Bronchial epithelial cell (primary cell): ENCODE measurements around the gene NOL4L. TPM values are rescaled to one million over a fixed set of nuclear protein-coding genes. Genes with fewer than 3 reads are reported as not detected.

Experiments
- DNase-seq: peaks from one replicate; pipeline ENCODE4 v3.0.0-alpha.2; 2010; ENCODE audit warnings: low read depth
- FAIRE-seq: peaks from 2 replicates; lab custom pipeline; 2011; peaks lifted over from hg19 to GRCh38; lab: Jason Lieb, UNC
- H3K27me3 ChIP-seq: 2 replicates; pipeline ENCODE4 v1.5.1; 2011; ENCODE audit warnings: low read length; ENCODE audit not compliant: control insufficient read depth, insufficient read depth
- H3K36me3 ChIP-seq: 2 replicates; pipeline ENCODE4 v1.5.1; 2011; ENCODE audit warnings: low read length; ENCODE audit not compliant: control insufficient read depth, insufficient read depth
- H3K4me3 ChIP-seq: 2 replicates; pipeline ENCODE4 v1.5.1; 2011; ENCODE audit warnings: mild to moderate bottlenecking, low read depth, low read length, control low read depth
- total RNA-seq: library from RNA; depleted of rRNA; stranded (reverse); fragments of >200 nt; gene quantifications from 2 replicates; pipeline ENCODE4 v1.2.1, GENCODE V29; 2014
- TF ChIP-seq, protein P1 (sequence below): IDR thresholded peaks from 2 replicates; pipeline ENCODE4 v1.5.1; 2011; ENCODE audit warnings: mild to moderate bottlenecking, moderate library complexity, low read length, control low read depth, inconsistent platforms; ENCODE audit not compliant: insufficient read depth, severe bottlenecking

NOL4L gene
- total RNA-seq, 1 donor from 2014 or later, result 1.8 TPM

DNA sequence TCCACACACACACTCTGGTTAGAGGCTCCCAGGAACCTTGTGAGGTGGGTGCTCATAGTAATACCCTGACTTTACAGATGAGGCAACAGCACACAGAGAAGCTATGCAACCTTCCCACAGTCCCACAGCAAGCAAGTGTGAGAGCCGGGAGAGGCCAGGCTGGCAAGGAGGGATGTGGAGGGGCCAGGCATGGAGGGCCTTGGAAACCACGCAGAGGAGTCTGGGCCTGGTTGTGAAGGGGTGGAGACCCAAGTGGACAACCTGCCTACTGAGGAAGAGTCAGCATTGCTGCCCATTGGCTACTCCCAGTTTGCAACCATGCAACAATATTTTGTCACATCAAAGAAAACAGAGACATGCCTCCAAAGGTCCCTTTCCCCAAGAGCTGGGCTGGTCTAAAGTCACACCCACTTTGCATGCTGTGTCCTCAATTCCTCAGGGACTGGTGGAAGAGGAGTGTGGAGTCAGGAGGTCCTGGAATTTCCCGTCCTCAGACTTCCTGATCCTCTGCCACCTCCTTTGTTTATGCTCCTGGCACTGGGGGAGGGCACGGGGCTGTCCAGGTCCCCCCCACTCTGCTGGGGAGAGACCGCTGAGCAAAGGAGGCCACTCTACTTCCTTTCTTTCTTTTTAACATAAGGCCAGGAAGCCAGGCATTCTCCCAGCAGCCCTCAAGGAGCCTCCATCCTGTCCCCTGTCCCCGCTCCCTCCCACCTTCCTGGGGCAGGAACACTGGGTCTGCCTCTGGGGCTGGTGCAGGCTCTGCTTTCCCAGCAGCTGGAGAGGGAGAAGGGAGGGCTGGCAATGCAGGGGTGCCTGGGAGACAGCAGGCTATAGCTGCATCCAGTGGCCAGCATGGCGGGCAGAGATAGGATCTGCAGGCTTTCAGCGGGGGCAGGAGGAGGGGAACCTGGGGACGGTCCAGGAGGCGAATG is 68.3 kb downstream of the NOL4L start:
- TF ChIP-seq, protein P1, sequence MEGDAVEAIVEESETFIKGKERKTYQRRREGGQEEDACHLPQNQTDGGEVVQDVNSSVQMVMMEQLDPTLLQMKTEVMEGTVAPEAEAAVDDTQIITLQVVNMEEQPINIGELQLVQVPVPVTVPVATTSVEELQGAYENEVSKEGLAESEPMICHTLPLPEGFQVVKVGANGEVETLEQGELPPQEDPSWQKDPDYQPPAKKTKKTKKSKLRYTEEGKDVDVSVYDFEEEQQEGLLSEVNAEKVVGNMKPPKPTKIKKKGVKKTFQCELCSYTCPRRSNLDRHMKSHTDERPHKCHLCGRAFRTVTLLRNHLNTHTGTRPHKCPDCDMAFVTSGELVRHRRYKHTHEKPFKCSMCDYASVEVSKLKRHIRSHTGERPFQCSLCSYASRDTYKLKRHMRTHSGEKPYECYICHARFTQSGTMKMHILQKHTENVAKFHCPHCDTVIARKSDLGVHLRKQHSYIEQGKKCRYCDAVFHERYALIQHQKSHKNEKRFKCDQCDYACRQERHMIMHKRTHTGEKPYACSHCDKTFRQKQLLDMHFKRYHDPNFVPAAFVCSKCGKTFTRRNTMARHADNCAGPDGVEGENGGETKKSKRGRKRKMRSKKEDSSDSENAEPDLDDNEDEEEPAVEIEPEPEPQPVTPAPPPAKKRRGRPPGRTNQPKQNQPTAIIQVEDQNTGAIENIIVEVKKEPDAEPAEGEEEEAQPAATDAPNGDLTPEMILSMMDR, result no peak
- DNase-seq, result no peak
- Histone ChIP-seq H3K36me3 (no peaks in the 10 kb centered on the region), H3K27me3 (peaks cover 2% of the 10 kb centered on the region), H3K4me3 (no peak overlapping the region)
- FAIRE-seq, result no peak

DNA sequence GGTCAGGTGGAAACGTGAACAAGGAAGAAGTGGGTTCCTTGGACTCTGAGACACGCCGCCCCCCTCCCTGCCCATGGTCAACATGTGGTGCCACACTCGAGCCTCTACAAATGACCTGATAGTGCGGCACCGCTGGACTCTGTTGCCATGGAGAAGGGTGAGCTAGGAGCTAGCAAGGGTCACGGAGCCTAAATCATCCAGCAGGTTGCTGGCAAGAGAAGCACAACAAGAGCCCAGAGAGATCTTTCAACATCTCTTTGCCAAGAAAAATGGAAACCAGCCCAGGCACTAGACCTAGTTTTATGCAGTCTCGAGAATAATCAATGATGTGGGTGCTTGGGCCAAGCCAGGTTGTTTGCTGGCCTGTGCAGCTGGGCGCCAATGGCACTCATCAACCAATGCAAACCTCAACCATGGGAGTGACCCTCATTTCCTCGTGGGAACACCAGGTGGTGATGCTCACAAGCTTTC is 69.5 kb downstream of the NOL4L start:
- no peak for FAIRE-seq
- Histone ChIP-seq H3K4me3 (no peak overlapping the region), H3K36me3 (no peaks in the 10 kb centered on the region), H3K27me3 (peaks cover 2% of the 10 kb centered on the region)
- DNase-seq, result no peak
- TF ChIP-seq, protein P1, result no peak

DNA sequence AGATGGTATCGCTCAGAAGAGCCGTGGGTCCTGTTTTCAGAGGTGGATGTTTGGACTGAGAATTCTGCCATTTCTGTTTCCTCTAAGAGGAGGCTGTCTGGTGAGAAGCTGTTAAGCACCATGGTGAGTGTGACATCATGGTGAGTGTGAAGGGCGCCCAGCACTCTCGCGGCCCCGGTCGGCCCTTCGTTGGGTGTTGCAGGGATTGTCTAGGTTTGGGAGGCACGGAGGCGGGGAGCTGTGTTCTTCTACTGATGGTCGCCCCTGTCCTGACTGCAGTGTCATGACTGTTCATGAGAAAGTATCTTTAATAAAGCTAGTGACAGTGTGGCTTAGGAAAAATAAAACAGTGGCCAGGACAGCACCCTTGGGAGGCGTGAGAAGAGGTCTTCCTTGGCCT is 70.4 kb downstream of the NOL4L start:
- TF ChIP-seq, protein P1, result no peak

DNA sequence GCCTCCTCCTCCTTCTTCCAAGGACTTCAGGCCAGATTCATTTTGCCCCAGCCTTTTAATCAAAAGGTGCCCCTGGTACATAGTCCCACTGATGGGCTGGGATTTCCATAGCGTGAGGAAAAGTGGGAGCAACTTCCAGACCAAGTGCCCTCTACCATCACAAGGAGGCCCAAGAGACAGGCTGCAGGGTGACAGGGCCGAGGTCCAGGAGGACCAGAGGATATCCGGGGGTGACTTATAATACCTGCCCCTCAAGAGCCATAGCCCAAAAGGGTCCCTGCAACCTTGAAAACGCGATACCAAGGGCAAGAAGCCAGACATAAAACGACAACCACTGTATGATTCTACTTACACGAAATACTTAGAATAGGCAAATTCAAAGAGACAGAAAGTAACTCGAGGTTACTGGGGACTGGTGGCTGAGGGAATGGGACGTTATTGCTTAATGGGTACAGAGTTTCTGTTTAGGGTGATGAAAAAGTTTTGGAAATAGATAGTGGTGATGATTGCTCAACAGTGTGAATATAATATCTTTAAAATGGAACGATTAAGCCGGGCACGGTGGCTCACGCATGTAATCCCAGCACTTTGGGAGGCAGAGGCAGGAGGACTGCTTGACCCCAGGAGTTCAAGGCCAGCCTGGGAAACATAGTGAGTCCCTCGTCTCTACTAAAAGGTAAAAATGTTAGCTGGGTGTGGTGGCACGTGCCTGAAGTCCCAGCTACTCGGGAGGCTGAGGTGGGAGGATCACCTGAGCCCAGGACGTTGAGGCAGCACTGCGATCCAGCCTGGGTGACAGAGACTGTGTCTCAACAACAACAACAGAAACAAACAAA is 71.9 kb downstream of the NOL4L start:
- DNase-seq (no peak), FAIRE-seq (no peak)
- peaks cover 2% of the 10 kb centered on the region for H3K27me3 ChIP-seq
- H3K36me3 ChIP-seq, result no peaks in the 10 kb centered on the region
- TF ChIP-seq, protein P1, result no peak
- H3K4me3 ChIP-seq, result no peak overlapping the region

More for the DNA sequence above, 70.4 kb downstream of the NOL4L start:
- H3K27me3 ChIP-seq, result peaks cover 2% of the 10 kb centered on the region
- DNase-seq, result no peak
- no peak overlapping the region for H3K4me3 ChIP-seq
- FAIRE-seq, result no peak
- no peaks in the 10 kb centered on the region for H3K36me3 ChIP-seq

DNA sequence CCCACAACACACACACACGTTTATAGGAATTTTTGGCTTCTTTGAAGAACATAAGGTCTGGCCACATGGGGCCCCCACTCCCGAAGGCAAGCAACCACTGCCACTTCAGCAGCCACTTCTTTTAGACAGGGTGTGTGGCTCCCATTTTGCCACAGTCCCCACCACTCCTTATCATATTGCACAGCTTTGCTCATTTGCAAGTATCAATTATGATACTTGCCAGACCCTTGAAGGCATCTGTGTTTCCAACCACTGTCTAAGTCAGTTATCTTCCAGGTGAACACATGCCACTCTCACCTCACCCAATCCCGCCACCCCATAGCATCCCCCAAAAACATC is 73.1 kb downstream of the NOL4L start:
- FAIRE-seq (no peak), DNase-seq (no peak)
- H3K27me3 ChIP-seq, result peaks cover 2% of the 10 kb centered on the region
- H3K36me3 ChIP-seq, result no peaks in the 10 kb centered on the region
- H3K4me3 ChIP-seq, result no peak overlapping the region
- TF ChIP-seq, protein P1, result no peak
